IPS DF 4.7 (cell line): ENCODE data around the gene BCL10.
A peak's percentile ranks its signal among the peaks of the same experiment; 100 is the strongest.

Source experiments
- DNase-seq: peaks from one replicate; pipeline ENCODE4 v3.0.0-alpha.2; 2013; ENCODE audit warnings: low spot score; ENCODE audit errors: extremely low read depth

BCL10 gene

GRCh38 chr1:85276215-85276977, at the start of gene BCL10:
BCL10 (minus strand) TSS chr1:85276632; CDS start chr1:85276352, 280 bp downstream.
- DNase-seq, result peak; percentile 92

- no peak for DNase-seq
These were observed 49.5 kb upstream of the BCL10 start for GRCh38 chr1:85325920-85326319.

GRCh38 chr1:85323770-85324169, 47.3 kb upstream of the BCL10 start:
- no peak for DNase-seq

- DNase-seq, result no peak
These were observed 46.2 kb upstream of the BCL10 start for GRCh38 chr1:85322655-85323054.

DNA sequence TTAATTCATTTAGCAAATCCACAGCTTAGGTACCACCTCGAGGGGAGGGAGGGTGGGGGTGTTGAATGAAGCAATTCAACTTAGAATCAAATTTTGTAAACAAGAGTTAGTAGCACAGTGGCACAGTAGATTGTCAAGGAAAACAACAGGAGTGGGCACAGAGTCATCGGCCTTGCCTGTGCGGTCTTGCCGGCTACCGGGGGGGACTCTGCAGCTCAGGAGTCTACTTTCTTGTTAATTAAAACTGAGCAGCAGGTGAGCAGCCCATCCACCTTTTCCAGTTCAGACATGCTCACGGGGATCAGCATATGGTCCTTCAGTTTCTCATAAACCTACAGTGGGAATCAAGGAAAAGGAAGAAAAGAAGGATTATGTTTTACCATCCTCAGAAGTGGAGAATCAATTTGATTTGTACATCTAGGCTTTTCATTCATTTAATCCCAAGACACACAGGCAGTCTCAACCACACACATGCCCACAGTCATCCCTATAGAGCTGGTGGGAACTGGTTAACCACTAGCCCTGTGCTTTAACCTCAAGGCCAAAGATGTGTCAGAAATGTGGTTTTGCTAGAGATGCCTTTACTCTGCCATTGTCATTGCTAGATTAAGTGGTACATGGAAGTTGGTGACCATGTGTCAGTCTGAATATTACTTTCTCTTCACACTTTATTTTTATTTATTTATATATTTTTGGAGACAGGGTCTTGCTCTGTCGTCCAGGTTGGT, 45.0 kb upstream of the BCL10 start:
- no peak for DNase-seq

DNA sequence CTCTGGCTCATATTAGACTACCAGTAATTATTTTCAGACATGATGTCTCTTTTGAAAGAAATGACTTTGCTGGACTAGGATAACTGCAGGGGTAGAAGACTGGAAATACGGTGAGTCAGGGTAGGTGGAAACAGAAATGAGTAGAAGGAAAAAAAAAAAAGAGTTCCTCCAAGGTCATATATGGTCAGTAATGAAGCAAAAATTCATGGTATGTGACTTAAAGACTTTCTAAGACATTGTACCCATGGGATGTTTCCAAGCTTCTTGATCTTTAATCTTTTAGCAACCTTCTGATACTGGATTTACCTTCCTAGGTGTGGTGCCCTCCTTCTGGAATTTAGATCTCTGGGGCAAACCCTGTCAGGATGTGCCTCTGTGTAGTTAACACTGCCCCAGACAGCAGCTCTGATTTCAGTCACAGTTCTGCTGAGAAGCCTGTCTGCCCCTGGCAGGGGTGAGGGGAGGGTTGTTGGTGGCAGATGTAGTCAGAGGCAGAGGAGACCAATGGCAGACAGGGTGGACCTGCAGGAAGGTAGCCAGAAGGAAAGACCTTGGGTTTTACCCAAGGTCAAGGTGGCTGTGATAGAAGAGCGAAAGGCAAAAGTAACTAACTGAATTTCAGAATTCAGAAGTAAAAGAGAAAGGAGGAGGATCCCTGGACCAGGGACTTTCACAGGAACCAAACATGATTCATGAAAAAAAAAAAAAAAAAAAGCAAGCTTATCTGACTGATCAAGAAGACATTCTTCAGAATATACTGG, 44.1 kb upstream of the BCL10 start:
- no peak for DNase-seq

DNA sequence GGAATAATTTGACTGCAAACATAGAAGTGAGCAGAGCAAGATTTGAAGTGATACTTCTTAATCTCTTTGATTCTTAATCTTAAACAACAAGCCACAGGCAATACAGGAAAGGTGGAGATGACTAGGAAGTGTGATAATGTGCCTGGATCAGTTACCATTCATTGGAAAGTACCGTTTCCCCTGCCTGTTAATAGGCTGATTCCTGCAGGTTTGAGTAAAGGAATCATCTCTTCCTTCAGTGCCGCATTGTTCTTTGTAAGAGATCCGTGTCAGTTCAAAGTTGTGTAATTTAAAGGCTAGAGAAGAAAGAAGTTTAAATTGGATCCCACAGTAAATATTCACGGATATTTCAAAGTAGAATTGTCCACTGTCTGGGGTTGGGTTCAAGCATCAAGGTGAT, 43.5 kb upstream of the BCL10 start:
- no peak for DNase-seq

GRCh38 chr1:85319491-85319890, 43.1 kb upstream of the BCL10 start:
- no peak for DNase-seq

DNA sequence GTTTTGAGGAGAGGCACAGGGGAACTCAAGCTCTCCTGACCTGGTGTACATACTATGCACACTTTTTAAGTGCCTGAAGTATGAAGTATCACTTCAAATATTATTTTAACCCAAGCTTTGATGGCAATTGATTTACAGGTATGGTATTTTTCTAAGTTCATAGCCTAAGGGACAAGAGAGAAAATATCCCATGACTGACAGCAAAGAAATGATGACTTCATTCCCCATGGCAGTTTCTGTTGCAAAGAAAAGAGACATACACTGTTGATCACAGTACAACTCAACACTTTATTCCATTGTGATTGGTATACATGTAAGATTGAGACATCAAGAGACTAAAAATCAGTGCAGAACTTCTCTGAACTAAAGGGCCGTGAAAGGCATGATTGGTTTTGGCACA, 41.8 kb upstream of the BCL10 start:
- no peak for DNase-seq

DNA sequence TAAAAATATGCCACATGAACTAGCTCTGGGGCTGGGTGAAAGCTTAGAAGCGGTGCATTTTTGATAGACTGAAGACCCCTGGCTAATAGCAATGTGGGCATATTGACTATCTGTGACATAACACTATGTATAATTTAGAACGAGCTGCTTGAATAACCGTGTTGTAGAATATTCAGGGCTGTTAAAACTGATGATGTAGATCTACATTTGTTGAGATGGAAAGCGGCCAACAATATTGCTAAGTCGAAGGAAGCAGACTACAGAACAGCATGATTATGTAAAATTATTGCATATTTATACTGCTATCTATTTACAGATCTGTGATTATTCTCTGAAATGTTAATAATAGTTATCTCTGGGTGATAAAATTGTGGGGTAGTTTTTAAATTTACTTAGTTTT, 41.1 kb upstream of the BCL10 start:
- no peak for DNase-seq

DNA sequence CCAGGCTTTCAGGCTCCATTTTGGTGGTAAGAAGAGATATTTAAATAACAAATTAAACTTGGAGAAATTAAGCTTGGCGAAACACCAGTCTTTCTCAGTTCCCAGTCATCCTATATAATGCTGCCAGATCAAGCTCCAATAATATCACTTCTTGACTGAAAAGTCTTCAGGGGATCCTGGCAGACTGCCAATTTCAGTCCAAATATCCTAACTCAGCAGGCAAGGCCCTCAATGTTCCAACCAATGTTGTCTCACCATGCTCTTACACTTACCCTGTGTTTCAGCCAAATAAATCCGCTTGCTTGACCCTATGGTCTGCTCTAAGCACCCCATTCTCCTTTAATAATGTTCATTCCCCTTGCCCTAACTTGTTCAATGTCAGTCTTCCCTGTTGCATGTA, 39.9 kb upstream of the BCL10 start:
- DNase-seq, result no peak

- no peak for DNase-seq
These were observed 39.4 kb upstream of the BCL10 start for GRCh38 chr1:85315789-85316188.

DNA sequence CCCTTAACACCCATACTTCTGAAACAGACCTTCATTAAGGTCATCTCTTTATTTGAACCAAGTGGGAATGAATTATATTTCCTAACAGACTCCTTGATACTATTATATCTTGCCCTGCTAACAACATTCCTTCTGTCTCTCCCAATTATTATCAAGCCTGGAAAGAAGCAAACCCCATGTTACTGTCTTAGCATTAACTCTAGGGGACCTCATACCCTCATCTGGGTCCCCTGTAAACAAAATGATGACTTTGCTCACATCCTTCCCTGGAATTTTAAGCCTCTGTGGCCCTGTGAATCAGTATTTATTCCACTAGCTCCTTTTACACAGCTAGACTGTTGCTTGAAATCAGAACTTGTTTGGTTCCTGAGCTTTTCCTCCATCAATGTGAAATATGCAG, 38.3 kb upstream of the BCL10 start:
- DNase-seq, result no peak

GRCh38 chr1:85313888-85314696, 37.7 kb upstream of the BCL10 start:
- no peak for DNase-seq

GRCh38 chr1:85311818-85312217, 35.4 kb upstream of the BCL10 start:
- DNase-seq, result no peak

DNA sequence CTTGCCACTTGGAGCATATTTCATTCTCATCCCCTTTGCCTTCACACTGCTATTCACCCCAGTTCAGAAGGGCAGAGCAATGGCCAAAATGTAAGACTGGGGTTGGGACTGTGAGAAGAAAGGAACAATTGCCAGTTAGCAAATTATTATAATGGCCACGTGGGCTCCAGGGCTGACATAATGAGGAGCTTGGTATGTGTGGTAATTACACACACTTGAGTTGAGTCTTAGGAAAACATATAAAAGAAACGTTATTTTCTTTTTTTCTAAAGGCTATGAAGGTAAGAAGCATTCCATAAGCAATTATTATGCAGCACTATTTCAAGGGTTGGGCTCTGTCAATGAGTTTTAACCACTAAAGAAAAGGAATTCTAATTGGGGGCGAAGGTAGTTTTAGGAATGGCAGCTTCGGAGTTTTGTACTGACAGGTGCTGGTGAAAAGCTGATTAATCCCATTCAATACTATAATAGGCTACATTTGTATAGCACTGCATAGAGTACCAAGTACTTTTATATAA, 32.5 kb upstream of the BCL10 start:
- DNase-seq, result no peak

- peak; percentile 79 for DNase-seq
These were observed 31.8 kb upstream of the BCL10 start for GRCh38 chr1:85307987-85308832.

- DNase-seq, result no peak
These were observed 29.8 kb upstream of the BCL10 start for GRCh38 chr1:85306236-85306635.

DNA sequence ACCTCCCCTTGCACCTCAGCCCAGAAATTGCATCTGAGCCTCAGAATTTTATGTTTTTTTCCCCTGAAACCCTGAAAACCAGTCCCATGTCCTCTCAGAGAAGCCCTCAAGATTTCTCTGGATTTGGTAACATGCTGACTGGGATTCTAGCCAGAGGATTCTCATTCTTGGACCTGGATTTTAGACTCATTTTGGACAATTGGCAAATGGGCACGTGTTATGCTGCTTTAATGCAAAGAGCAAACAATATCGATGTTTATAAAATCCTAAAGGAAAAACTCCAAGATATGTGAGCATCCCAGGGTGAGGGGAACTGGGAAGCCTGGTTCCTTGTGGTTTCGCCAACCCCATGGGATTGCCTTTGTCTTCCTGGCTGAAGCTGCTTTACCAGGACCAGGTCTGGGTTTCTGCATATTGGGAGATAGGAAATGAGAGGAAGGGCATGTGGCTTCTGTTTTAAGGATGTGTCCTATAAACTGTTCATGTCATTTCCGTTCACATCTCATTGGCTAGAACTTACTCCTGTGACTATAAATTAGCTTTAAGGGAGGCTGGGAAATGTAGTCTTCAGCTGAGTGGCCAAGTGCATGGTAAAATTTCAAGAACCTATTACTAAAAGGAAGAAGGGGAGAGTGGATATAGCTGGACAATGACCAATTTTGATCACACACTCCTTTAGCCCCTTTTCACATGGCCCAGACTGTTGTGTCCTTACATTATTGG, 27.2 kb upstream of the BCL10 start:
- DNase-seq, result no peak

- DNase-seq, result no peak
These were observed 23.7 kb upstream of the BCL10 start for GRCh38 chr1:85300140-85300539.
